GM19239 (cell line): Measurements from ENCODE around the gene OR2W3.

Experiments used
- DNase-seq: peaks from one replicate; pipeline ENCODE4 v3.0.0; 2011; ENCODE audit warnings: low spot score; ENCODE audit not compliant: insufficient read length
- FAIRE-seq: peaks from 2 replicates; lab custom pipeline; 2011; peaks lifted over from hg19 to GRCh38; lab: Jason Lieb, UNC

OR2W3 gene

GRCh38 chr1:247895163-247895637 is at the start of gene OR2W3:
OR2W3 (plus strand) TSS chr1:247895587; CDS start chr1:247895587, 0 bp downstream.
- no peak for DNase-seq
- FAIRE-seq = no peak

GRCh38 chr1:247845693-247846017 is 49.7 kb upstream of the OR2W3 start:
- DNase-seq = no peak
- no peak for FAIRE-seq

- no peak for DNase-seq
- no peak for FAIRE-seq
These were observed 47.0 kb upstream of the OR2W3 start for GRCh38 chr1:247848346-247848745.

GRCh38 chr1:247849616-247850015 is 45.8 kb upstream of the OR2W3 start:
- FAIRE-seq (no peak), DNase-seq (no peak)

- DNase-seq = no peak
- FAIRE-seq = no peak
These were observed 40.4 kb upstream of the OR2W3 start for GRCh38 chr1:247854899-247855545.

- DNase-seq (no peak), FAIRE-seq (no peak)
These were observed 39.5 kb upstream of the OR2W3 start for GRCh38 chr1:247855911-247856310.

GRCh38 chr1:247857069-247857984 is 38.1 kb upstream of the OR2W3 start, which contains the start of gene TRIM58:
TRIM58 (plus strand) TSS chr1:247857187; CDS start chr1:247857247, 60 bp downstream.
- DNase-seq (no peak), FAIRE-seq (no peak)

- FAIRE-seq (no peak), DNase-seq (no peak)
These were observed 37.3 kb upstream of the OR2W3 start for GRCh38 chr1:247857985-247858619.

GRCh38 chr1:247862756-247863155 is 32.6 kb upstream of the OR2W3 start:
- DNase-seq (no peak), FAIRE-seq (no peak)

- FAIRE-seq = no peak
- DNase-seq = no peak
These were observed 30.7 kb upstream of the OR2W3 start for GRCh38 chr1:247864644-247865043.

GRCh38 chr1:247865416-247865815 is 30.0 kb upstream of the OR2W3 start:
- FAIRE-seq = no peak
- no peak for DNase-seq

- FAIRE-seq (no peak), DNase-seq (no peak)
These were observed 12.0 kb upstream of the OR2W3 start for GRCh38 chr1:247883346-247883745.

GRCh38 chr1:247884797-247885413 is 10.5 kb upstream of the OR2W3 start:
- FAIRE-seq (no peak), DNase-seq (no peak)

- no peak for DNase-seq
- no peak for FAIRE-seq
These were observed 589 bp downstream of the OR2W3 start for GRCh38 chr1:247895976-247896375.

- FAIRE-seq = no peak
- DNase-seq = no peak
These were observed 8.7 kb downstream of the OR2W3 start for GRCh38 chr1:247904122-247904521.

- DNase-seq (no peak), FAIRE-seq (no peak)
These were observed 9.8 kb downstream of the OR2W3 start for GRCh38 chr1:247905181-247905580.

GRCh38 chr1:247905910-247906503 is 10.6 kb downstream of the OR2W3 start:
- no peak for FAIRE-seq
- DNase-seq = no peak

GRCh38 chr1:247906504-247907047 is 11.2 kb downstream of the OR2W3 start:
- DNase-seq = no peak
- FAIRE-seq = no peak

GRCh38 chr1:247908766-247909165 is 13.4 kb downstream of the OR2W3 start:
- DNase-seq (no peak), FAIRE-seq (no peak)

- FAIRE-seq = no peak
These were observed 18.4 kb downstream of the OR2W3 start for GRCh38 chr1:247913786-247914185.

More at GRCh38 chr1:247913786-247914185, 18.4 kb downstream of the OR2W3 start:
- DNase-seq = no peak
